ENCODE data around the gene SLC38A7.
"Not testable (repeated sequence)": the region's sequence is repeated elsewhere in the genome, so short reads cannot be mapped to it uniquely, and the experiment has no call there.

Gene SLC38A7

DNA sequence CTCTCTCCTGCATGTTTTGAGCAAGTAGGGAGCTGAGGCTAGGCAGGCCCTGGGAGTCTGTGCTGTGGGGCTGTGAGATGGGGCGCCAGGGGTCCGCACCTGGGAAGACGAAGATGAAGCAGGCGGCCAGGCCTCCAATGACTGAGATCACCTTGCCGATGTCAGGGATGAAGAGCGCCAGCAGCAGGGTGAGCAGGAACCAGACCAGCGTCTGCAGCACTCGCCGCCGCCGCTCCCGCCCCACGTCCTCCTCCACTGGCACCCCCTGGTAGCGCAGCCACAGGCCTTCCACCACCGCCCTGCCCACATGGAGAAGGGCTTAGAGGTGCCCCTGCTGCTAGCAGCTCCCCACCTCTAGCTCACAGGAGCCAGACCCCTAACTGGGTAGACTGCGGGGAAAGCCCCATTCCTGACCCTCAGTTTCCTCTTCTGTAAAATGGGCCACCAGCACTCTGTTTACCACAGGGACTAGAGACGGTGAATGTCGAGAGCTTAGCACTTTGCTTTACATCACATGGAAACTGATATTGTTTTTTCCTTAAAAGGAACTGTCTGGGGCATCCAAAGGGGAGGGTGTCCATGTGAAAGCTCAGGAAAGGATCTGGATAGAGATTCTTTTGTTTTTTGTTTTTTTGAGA lies 13.5 kb downstream of the SLC38A7 start:
- no peak for DNase-seq

GRCh38 chr16:58670177-58670576 lies 14.4 kb downstream of the SLC38A7 start:
- no peak for DNase-seq

GRCh38 chr16:58665200-58665599 lies 19.4 kb downstream of the SLC38A7 start:
- no peak for DNase-seq

GRCh38 chr16:58661199-58661830 lies 23.3 kb downstream of the SLC38A7 start:
- peak; percentile 29 for DNase-seq

DNA sequence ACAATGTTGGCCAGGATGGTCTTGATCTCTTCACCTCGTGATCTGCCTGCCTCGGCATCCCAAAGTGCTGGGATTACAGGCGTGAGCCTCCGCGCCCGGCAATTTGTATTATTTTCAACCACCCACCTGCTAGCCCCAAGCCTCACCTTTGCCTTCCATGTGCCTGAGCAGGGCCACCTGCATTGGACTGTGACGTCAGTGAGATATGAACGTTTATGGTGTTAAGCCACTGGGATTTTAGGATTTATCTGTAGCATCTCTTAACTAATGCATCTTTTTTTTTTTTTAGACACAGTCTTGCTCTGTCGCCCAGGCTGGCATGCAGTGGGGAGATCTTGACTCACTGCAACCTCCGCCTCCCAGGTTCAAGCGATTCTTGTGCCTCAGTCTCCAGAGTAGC lies 24.7 kb downstream of the SLC38A7 start:
- DNase-seq: not testable (repeated sequence)

GRCh38 chr16:58658796-58659211 lies 25.8 kb downstream of the SLC38A7 start:
- DNase-seq: no peak

GRCh38 chr16:58656899-58657298 lies 27.7 kb downstream of the SLC38A7 start:
- DNase-seq: no peak

GRCh38 chr16:58655215-58655596 lies 29.4 kb downstream of the SLC38A7 start:
- no peak for DNase-seq

- no peak for DNase-seq
Observed at GRCh38 chr16:58654560-58655214, 29.9 kb downstream of the SLC38A7 start.

GRCh38 chr16:58652741-58653140 lies 31.8 kb downstream of the SLC38A7 start:
- no peak for DNase-seq

GRCh38 chr16:58651965-58652348 lies 32.6 kb downstream of the SLC38A7 start:
- DNase-seq: no peak

DNA sequence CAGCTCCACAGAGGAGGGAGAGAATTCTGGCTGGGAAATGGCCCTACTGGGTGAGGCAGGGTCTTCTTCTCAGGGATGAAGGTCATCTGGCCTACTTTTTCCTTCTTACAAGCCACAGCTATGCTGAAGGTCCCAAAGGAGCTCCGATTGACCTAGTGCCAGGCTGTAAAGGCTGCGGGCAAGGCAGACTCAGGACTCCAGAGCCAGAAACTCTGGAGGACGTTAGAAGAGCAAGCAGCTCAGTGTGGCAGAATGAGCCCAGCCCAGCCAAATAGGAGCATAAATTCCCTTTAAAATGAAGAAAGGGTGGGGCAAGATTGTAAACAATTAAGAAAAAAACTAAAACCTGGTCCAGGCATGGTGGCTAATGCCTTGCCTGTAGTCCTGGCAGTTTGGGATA lies 34.9 kb downstream of the SLC38A7 start:
- DNase-seq: no peak

DNA sequence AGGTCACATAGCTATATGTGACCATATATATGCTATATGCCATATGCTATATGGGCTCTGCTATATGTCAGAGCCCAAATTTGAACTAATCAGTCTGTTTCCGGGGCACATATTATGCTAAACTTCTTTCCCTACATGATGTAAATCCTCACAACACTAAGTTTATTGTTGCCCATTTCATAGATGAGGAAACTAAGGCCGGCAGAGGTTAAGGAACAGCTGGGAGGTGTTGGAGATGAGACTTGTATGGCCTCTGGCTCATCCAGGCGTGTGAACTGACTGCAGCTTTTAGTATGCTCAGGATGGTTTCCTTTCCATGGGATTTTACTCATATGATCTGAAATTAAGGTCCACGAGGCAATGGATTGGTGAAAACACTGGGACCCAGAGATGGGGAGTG lies 37.5 kb downstream of the SLC38A7 start:
- DNase-seq: no peak

DNA sequence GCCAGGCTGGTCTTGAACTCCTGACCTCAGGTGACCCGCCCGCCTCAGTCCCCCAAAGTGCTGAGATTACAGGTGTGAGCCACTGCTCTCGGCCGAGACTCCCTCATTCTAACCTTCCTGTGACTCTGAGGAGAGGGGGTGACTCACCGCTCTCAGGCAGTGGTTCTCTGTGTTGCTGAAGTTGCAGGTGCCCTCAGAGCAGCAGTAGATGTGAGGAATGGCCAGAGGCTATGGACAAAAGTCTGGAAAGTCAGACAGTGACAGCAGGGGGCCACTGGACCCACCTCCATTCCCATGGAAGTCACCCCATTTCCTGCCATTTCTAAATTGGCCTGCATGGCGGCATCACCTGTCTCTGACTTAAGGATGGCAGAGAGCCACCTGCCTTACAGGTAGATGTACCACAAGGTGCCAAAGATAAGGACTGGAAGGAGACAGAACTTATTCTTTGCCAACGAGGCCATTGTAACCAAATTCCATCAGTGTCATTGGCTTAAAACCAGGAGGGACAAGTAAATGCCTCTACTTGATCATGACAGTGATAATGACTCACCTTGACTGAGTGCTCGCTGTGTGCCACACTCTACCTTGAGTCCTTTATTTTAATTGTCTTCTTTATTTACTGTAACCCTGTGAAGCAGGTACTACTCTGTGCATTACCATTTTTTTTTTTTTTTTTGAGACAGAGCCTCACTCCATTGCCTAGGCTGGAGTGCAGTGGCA lies 39.6 kb downstream of the SLC38A7 start:
- no peak for DNase-seq

GRCh38 chr16:58644108-58644507 lies 40.5 kb downstream of the SLC38A7 start:
- no peak for DNase-seq

GRCh38 chr16:58640949-58641348 lies 43.6 kb downstream of the SLC38A7 start:
- no peak for DNase-seq

GRCh38 chr16:58639836-58640235 lies 44.7 kb downstream of the SLC38A7 start:
- no peak for DNase-seq

DNA sequence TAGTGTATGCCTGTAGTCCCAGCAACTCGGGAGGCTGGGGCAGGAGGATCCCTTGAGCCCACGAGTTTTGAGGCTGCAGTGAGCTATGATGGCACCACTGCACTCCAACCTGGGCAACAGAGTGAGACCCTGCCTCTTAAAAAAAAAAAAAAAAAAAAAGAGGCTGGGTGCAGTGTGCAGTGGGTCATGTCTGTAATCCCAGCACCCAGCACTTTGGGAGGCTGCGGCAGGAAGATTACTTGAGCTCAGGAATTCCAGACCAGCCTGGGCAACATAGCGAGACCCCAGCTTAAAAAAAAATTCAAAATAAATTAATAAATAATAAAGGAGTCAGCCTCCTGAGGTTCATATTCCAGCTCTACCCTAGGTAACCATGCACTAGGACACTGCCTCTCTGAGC lies 45.3 kb downstream of the SLC38A7 start:
- DNase-seq: no peak

DNA sequence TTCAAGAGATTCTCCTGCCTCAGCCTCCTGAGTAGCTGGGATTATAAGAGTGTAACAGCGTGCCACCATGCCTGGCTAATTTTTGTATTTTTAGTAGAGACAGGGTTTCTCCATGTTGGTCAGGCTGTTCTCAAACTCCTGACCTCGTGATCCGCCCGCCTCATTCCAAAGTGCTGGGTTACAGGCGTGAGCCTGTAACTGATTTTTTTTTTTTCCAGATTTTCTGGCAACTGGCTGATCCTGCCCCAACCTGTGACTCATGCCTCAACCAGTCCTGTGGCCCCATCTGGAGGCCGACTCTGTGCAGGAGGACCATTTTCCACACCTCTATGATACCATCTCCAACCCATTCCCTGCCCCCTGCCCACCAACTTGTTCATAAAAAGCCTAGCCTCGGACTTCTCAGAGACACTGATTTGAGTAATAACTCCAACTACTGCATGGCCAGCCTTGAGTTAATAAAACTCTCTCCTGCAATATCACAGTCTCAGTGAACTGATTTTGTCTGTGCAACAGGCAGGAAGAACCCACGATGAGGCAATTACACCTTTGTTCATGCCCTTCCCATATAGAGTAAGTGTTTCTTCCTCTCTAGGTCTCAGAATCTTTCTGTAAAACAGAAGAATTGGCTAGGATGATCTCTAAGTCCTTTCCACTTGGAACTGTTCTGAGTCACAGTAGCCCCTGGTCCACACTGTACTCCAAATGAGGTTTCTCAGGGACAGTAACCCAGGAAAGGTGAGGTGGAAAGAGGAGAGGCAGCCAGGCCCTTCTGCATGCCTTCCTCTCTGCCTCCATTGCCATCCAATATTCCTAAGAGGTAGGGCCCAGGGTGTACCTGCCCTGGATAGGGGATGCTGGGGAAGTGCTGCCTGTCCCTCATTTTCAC lies 46.2 kb downstream of the SLC38A7 start:
- no peak for DNase-seq

GRCh38 chr16:58637021-58637420 lies 47.5 kb downstream of the SLC38A7 start:
- not testable (repeated sequence) for DNase-seq

DNA sequence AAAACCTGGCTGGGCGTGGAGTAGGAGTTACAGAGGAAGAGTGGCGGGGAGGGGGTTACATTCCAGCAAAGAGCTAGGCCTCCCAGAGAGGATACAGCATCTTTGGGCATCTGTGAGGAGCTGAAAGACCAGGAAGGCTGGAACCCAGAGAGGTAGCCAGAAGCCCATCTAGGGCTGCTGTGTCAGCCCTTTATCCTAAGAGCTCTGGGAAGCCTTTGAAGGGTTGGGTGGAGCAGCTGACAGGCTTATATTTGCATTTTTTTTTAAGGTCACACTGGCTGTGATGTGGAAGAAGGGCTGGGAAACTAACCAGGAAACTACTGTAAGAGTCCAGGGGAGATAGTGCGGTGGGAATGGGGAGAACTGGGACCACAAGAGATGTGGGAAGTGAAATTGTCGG lies 48.1 kb downstream of the SLC38A7 start:
- DNase-seq: no peak

- DNase-seq: no peak
Observed at GRCh38 chr16:58635502-58635901, 49.1 kb downstream of the SLC38A7 start.

All from NCI-H345 (cell line).